B cell (primary cell): Measurements from ENCODE around the gene GYS2. TPM values are rescaled to one million over a fixed set of nuclear protein-coding genes. Genes with fewer than 3 reads are reported as not detected.

Source experiments
- ATAC-seq: fragments of 200-7000 bp; cut with Tn5 transposase; one replicate; pipeline ENCODE4 v1.10.0; 2021; ENCODE audit warnings: low read depth, mild to moderate bottlenecking, moderate number of reproducible peaks, moderate library complexity
- CTCF ChIA-PET: fragments of 350-600 bp; sonication (Branson Sonifier 250); formaldehyde crosslinking; loops from one replicate; lab custom pipeline; 2021; ENCODE audit warnings: antibody characterized with exemption, inconsistent platforms; lab: Charles Lee
- POLR2A ChIA-PET: fragments of 350-600 bp; sonication (Branson Sonifier 250); formaldehyde crosslinking; loops from one replicate; lab custom pipeline; 2021; ENCODE audit warnings: antibody characterized with exemption; lab: Charles Lee
- DNase-seq: peaks from one replicate; pipeline ENCODE4 v3.0.0; 2013
- H2AFZ ChIP-seq: 2 replicates; pipeline ENCODE4 v1.6.1; 2012; ENCODE audit warnings: mild to moderate bottlenecking, low read depth, low read length; ENCODE audit not compliant: insufficient read depth, poor library complexity, severe bottlenecking
- H3K27ac ChIP-seq, 2 donors: 1 replicate in 1 of 2; 2 replicates in 1 of 2; pipeline ENCODE4 v1.5.1; 2012 to 2013; ENCODE audit warnings: low read length in 2 of 2, mild to moderate bottlenecking in 2 of 2, moderate library complexity in 1 of 2
- H3K27me3 ChIP-seq, 4 experiments: fragments of 200-600 bp in 1 of 4; sonication (generic) in 1 of 4; replicated peaks in 1 of 4; 1 replicate in 2 of 4; 2 replicates in 2 of 4; pipeline versions ENCODE4 v1.6.1 to v1.7.0; 2013 to 2016; ENCODE audit warnings: low read length in 3 of 4, mild to moderate bottlenecking in 2 of 4, mixed read lengths in 1 of 4, moderate library complexity in 1 of 4; ENCODE audit not compliant: insufficient read depth in 4 of 4, control insufficient read depth in 3 of 4; ENCODE audit errors: control extremely low read depth in 1 of 4
- H3K36me3 ChIP-seq, 2 experiments: replicated peaks in 1 of 2; 1 replicate in 1 of 2; 2 replicates in 1 of 2; pipeline versions ENCODE4 v1.6.1 to v1.7.1; 2013; ENCODE audit warnings: low read length in 1 of 2; ENCODE audit not compliant: insufficient read depth in 2 of 2, control insufficient read depth in 1 of 2; ENCODE audit errors: control extremely low read depth in 1 of 2, extremely low read depth in 1 of 2
- H3K4me1 ChIP-seq, 2 donors: fragments of 200-600 bp in 1 of 2; sonication (generic) in 1 of 2; 1 replicate in 1 of 2; 2 replicates in 1 of 2; pipeline versions ENCODE4 v1.5.1 to v1.6.1; 2013 to 2017; ENCODE audit warnings: low read length in 2 of 2; ENCODE audit not compliant: control insufficient read depth in 2 of 2, insufficient read depth in 2 of 2
- H3K4me2 ChIP-seq: replicated peaks from 2 replicates; pipeline ENCODE3; 2012; ENCODE audit warnings: mild to moderate bottlenecking, low read depth, low read length; ENCODE audit not compliant: poor library complexity, severe bottlenecking
- H3K4me3 ChIP-seq, 5 experiments: fragments of 200-600 bp in 1 of 5; sonication (generic) in 1 of 5; 1 replicate in 3 of 5; 2 replicates in 2 of 5; pipeline versions ENCODE4 v1.5.1 to v1.7.0; 2011 to 2016; ENCODE audit warnings: low read length in 4 of 5, mild to moderate bottlenecking in 4 of 5, low read depth in 2 of 5, control low read depth in 1 of 5, moderate library complexity in 1 of 5; ENCODE audit not compliant: insufficient read depth in 1 of 5; ENCODE audit errors: control extremely low read depth in 1 of 5, extremely low read depth in 1 of 5
- H3K79me2 ChIP-seq: fragments of 200-600 bp; sonication (generic); one replicate; pipeline ENCODE4 v1.6.0; 2016; ENCODE audit warnings: low read length; ENCODE audit not compliant: control insufficient read depth, insufficient read depth
- H3K9ac ChIP-seq: fragments of 200-600 bp; sonication (generic); 2 replicates; pipeline ENCODE4 v1.6.1; 2017; ENCODE audit warnings: mild to moderate bottlenecking, low read length, moderate library complexity
- H3K9me3 ChIP-seq, 3 donors: one replicate each; pipeline versions ENCODE4 v1.6.1 to v1.7.1; 2013; ENCODE audit warnings: low read length in 2 of 3; ENCODE audit not compliant: control insufficient read depth in 2 of 3, insufficient read depth in 1 of 3; ENCODE audit errors: control extremely low read depth in 1 of 3
- H4K20me1 ChIP-seq: 2 replicates; pipeline ENCODE4 v1.6.0; 2012; ENCODE audit warnings: mild to moderate bottlenecking, low read length; ENCODE audit not compliant: insufficient read depth, control insufficient read depth, poor library complexity, severe bottlenecking
- H3K27ac Mint-ChIP-seq: one replicate; pipeline ENCODE4 v1.8.0; 2021; ENCODE audit warnings: mixed read lengths
- H3K27me3 Mint-ChIP-seq: one replicate; pipeline ENCODE4 v1.8.0; 2021; ENCODE audit warnings: mixed read lengths
- H3K4me1 Mint-ChIP-seq: one replicate; pipeline ENCODE4 v1.8.0; 2021; ENCODE audit warnings: mixed read lengths
- H3K4me3 Mint-ChIP-seq: one replicate; pipeline ENCODE4 v1.8.0; 2021; ENCODE audit warnings: mixed read lengths
- H3K9me3 Mint-ChIP-seq: one replicate; pipeline ENCODE4 v1.8.0; 2022; ENCODE audit warnings: mixed read lengths; ENCODE audit not compliant: insufficient read depth
- EZH2 ChIP-seq: IDR thresholded peaks from 2 replicates; pipeline ENCODE4 v1.6.1; 2012; ENCODE audit warnings: borderline replicate concordance, low read depth, mild to moderate bottlenecking, moderate library complexity, low read length; ENCODE audit not compliant: insufficient read depth, poor library complexity, severe bottlenecking
- WGBS: methylation state at CpG from one replicate; pipeline ENCODE4 v1.1.5; 2013; ENCODE audit warnings: missing lambda C conversion rate; ENCODE audit not compliant: insufficient coverage; 5-methylcytosine and 5-hydroxymethylcytosine counted together
- intact Hi-C: fragments of 100-400 bp; cut with micrococcal nuclease; formaldehyde crosslinking; loops from one replicate; pipeline ENCODE4 v1.10.0; 2022
- polyA plus RNA-seq: library from polyadenylated mRNA; depleted of rRNA; stranded (reverse); fragments of >200 nt; gene quantifications from 2 replicates; pipeline ENCODE4 v1.2.3, GENCODE V29; 2012
- total RNA-seq, 2 donors: library from RNA; stranded (reverse); fragments of 120-200 nt in 1 of 2; gene quantifications; 1 replicate in 1 of 2; 2 replicates in 1 of 2; pipeline versions ENCODE4 v1.2.3 to v1.2.4, GENCODE V29; 2013 to 2022
- TF ChIP-seq, protein P1 (sequence below): fragments of 200-600 bp; IDR thresholded peaks from one replicate; pipeline ENCODE4 v1.8.0; 2022; ENCODE audit warnings: antibody characterized with exemption, mild to moderate bottlenecking

GYS2 gene
- total and polyA plus RNA-seq, 2 donors (not counting 1 experiment from before 2014, with no cell fraction given): not detected

- CTCF ChIA-PET: no interaction called here
Observed at GRCh38 chr12:21561158-21561557, 43.5 kb downstream of the GYS2 start.

DNA sequence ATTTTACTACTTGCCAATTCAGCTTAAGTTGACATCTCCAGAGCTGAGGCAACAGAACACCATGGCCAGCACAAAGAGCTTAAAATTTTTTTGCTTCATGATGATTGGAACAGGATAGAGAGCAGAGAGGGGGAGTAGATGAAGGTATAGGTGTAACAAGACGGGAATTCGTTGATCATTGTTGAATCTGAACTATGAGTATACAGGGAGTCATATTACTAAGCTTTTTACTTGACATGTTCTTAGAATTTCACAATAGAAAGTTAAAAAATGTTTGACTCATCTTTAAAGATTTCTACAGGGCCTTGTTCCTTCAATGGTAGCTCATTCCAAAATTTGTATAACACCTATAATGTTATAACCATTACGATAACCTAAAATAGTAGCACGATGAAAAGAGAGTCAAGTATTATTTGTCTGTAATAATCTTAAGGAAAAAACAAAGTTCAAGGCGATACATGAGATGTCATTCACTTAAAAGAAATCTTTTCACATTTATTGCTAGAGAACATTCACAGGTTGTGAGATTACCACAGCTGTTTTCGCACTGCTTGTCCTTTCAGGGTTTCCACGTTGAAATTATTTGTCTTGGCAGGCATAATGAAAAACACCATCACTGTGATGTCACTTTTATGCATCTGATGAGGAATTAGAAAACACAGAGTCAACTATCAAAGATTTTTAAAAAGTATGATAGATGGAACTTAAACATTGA lies 44.6 kb downstream of the GYS2 start:
- no peak for DNase-seq
- no peak for ATAC-seq
- no peaks in the 10 kb centered on the region for H3K79me2 ChIP-seq
- H3K4me3 ChIP-seq: no peak overlapping the region
- Mint-ChIP-seq H3K9me3 (no peaks in the 10 kb centered on the region), H3K27ac (no peak overlapping the region), H3K4me3 (no peak overlapping the region), H3K4me1 (no peaks in the 10 kb centered on the region), H3K27me3 (peaks cover 7% of the 10 kb centered on the region)
- no peak overlapping the region for H3K4me2 ChIP-seq
- POLR2A ChIA-PET: no interaction called here
- no CpG with 5 or more reads among the region's 7 CpGs for WGBS
- H3K27ac ChIP-seq: no peak overlapping the region
- CTCF ChIA-PET: no interaction called here
- no peaks in the 10 kb centered on the region for H3K4me1 ChIP-seq
- no peaks in the 10 kb centered on the region for H4K20me1 ChIP-seq
- no peaks in the 10 kb centered on the region for H3K9me3 ChIP-seq
- no peak for TF ChIP-seq EZH2
- TF ChIP-seq, protein P1, sequence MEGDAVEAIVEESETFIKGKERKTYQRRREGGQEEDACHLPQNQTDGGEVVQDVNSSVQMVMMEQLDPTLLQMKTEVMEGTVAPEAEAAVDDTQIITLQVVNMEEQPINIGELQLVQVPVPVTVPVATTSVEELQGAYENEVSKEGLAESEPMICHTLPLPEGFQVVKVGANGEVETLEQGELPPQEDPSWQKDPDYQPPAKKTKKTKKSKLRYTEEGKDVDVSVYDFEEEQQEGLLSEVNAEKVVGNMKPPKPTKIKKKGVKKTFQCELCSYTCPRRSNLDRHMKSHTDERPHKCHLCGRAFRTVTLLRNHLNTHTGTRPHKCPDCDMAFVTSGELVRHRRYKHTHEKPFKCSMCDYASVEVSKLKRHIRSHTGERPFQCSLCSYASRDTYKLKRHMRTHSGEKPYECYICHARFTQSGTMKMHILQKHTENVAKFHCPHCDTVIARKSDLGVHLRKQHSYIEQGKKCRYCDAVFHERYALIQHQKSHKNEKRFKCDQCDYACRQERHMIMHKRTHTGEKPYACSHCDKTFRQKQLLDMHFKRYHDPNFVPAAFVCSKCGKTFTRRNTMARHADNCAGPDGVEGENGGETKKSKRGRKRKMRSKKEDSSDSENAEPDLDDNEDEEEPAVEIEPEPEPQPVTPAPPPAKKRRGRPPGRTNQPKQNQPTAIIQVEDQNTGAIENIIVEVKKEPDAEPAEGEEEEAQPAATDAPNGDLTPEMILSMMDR: no peak
- no peaks in the 10 kb centered on the region for H3K27me3 ChIP-seq
- H2AFZ ChIP-seq: no peak overlapping the region
- no peaks in the 10 kb centered on the region for H3K36me3 ChIP-seq
- intact Hi-C loops: no loop called here
- H3K9ac ChIP-seq: no peak overlapping the region

More at GRCh38 chr12:21561158-21561557, 43.5 kb downstream of the GYS2 start:
- no peaks in the 10 kb centered on the region for H3K9me3 ChIP-seq
- H2AFZ ChIP-seq: no peak overlapping the region
- no peak overlapping the region for H3K4me2 ChIP-seq
- Mint-ChIP-seq H3K4me3 (no peak overlapping the region), H3K4me1 (no peaks in the 10 kb centered on the region), H3K9me3 (no peaks in the 10 kb centered on the region), H3K27me3 (peaks cover 7% of the 10 kb centered on the region), H3K27ac (no peak overlapping the region)
- H3K9ac ChIP-seq: no peak overlapping the region
- no peak for ATAC-seq
- H3K36me3 ChIP-seq: no peaks in the 10 kb centered on the region
- no peak for DNase-seq
- H3K4me1 ChIP-seq: no peaks in the 10 kb centered on the region
- no peak overlapping the region for H3K27ac ChIP-seq
- WGBS: no CpG with 5 or more reads among the region's 2 CpGs
- POLR2A ChIA-PET: no interaction called here
- intact Hi-C loops: no loop called here
- H3K4me3 ChIP-seq: no peak overlapping the region
- TF ChIP-seq EZH2: no peak
- TF ChIP-seq, protein P1: no peak
- H3K27me3 ChIP-seq: no peaks in the 10 kb centered on the region
- H3K79me2 ChIP-seq: no peaks in the 10 kb centered on the region
- no peaks in the 10 kb centered on the region for H4K20me1 ChIP-seq
